ENCODE results near the gene KRTAP12-2. TPM values are rescaled to one million over a fixed set of nuclear protein-coding genes. Genes with fewer than 3 reads are reported as not detected.

Gene KRTAP12-2
- total and polyA plus RNA-seq, 10 donors: not detected

DNA sequence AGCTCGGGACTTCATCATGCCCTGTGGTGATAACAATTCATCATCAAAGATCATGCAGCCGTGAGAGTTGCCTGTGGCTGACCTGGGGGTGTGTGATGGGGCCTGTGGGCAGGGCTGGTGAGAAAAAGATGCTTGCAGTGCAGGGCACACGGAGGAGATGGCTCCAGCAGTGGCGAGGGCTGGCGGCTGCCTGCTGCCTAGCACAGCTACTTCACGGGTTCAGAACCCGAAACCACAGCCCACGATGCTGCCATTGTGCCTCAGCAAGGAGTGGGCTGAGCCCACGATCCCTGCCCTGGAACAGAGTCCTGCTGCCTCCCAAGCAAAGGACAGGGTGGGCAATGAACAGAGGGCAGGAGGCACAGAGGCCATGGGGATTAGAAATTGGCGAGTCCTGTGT lies 40.5 kb downstream of the KRTAP12-2 start:
- peaks cover 0 to 31% (median 0%) of the 10 kb centered on the region in 7 donors for H3K27me3 ChIP-seq (replicated peaks in 1 of 7)
- intact Hi-C loops (cut with DNase I; ENCODE audit: low total_unique reads): no loop called here
- TF ChIP-seq, protein P1, sequence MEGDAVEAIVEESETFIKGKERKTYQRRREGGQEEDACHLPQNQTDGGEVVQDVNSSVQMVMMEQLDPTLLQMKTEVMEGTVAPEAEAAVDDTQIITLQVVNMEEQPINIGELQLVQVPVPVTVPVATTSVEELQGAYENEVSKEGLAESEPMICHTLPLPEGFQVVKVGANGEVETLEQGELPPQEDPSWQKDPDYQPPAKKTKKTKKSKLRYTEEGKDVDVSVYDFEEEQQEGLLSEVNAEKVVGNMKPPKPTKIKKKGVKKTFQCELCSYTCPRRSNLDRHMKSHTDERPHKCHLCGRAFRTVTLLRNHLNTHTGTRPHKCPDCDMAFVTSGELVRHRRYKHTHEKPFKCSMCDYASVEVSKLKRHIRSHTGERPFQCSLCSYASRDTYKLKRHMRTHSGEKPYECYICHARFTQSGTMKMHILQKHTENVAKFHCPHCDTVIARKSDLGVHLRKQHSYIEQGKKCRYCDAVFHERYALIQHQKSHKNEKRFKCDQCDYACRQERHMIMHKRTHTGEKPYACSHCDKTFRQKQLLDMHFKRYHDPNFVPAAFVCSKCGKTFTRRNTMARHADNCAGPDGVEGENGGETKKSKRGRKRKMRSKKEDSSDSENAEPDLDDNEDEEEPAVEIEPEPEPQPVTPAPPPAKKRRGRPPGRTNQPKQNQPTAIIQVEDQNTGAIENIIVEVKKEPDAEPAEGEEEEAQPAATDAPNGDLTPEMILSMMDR (IDR thresholded peaks at IDR 0.05 in 8 of 11, conservative IDR thresholded peaks at IDR 0.05 in 3 of 11): no peak
- peak in 1 of 3 donors; percentile 21 for TF ChIP-seq POLR2AphosphoS5 (IDR thresholded peaks at IDR 0.05)
- H3K27ac ChIP-seq: no peak overlapping the region
- 64 to 71% (median 67%) methylated on average over 7 to 10 of the region's 10 CpGs for WGBS, 5 donors
- peaks cover 5 to 64% (median 48%) of the 10 kb centered on the region in 8 donors for H3K9me3 ChIP-seq
- no peak overlapping the region for H3K4me3 ChIP-seq
- DNase-seq: peak; percentile 73
- H3K36me3 ChIP-seq: no peaks in the 10 kb centered on the region
- H3K4me1 ChIP-seq: peaks cover 0 to 17% (median 4%) of the 10 kb centered on the region in 6 donors

DNA sequence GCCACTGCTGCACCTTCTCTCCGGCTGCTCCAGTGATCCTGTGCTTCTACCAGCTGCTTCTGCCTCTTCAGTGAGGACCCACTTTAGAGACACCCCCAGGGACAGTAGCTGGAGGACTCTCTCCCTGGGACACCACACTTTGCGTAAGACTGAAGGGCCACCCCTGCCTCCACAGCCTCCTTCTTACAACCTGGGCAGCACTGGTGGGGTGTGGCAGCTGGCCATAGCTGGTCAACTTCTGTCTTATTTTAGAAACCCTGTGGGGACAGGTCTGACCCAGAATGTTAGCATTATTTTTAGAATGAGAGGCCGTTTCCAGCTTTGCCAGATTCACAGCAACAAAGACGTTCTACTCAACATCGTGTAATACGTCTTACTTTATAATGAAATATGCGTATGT lies 41.0 kb downstream of the KRTAP12-2 start:
- WGBS, 5 donors: 87 to 93% (median 88%) methylated on average over 6 to 7 of the region's 7 CpGs

DNA sequence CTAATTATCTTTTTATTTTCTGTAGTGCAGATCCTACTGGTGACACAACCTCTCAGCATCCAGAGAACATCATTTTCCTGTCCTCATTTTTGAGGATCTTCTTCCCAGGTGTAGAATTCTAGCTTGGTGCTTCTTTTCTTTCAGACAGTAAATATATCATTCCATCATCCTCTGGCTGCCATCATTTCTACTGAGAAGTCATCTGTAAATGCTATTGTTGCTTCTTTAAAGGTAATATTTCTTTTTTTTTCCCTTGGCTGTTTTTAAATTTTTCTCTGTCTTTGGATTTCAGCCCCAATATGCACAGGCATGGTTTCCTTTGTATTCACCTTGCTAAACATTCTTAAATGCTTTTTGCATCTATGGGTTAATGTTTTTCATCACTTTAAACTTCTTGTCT lies 43.2 kb downstream of the KRTAP12-2 start:
- Histone ChIP-seq H3K9me3 (peaks cover 5 to 63% (median 48%) of the 10 kb centered on the region in 8 donors), H3K36me3 (no peaks in the 10 kb centered on the region)
- intact Hi-C loops (cut with DNase I; ENCODE audit: low total_unique reads): no loop called here

More for the DNA sequence above, 41.0 kb downstream of the KRTAP12-2 start:
- Histone ChIP-seq H3K4me3 (no peak overlapping the region), H3K27me3 (replicated peaks in 1 of 7) (peaks cover 0 to 31% (median 0%) of the 10 kb centered on the region in 7 donors), H3K36me3 (no peaks in the 10 kb centered on the region), H3K9me3 (peaks cover 5 to 64% (median 44%) of the 10 kb centered on the region in 8 donors), H3K4me1 (peaks cover 0 to 17% (median 4%) of the 10 kb centered on the region in 6 donors), H3K27ac (no peak overlapping the region)
- DNase-seq: no peak
- no peak for TF ChIP-seq POLR2A (IDR thresholded peaks at IDR 0.05)
- TF ChIP-seq, protein P1 (IDR thresholded peaks at IDR 0.05 in 8 of 11, conservative IDR thresholded peaks at IDR 0.05 in 3 of 11): no peak
- TF ChIP-seq POLR2AphosphoS5 (IDR thresholded peaks at IDR 0.05): no peak
- intact Hi-C loops (cut with DNase I; ENCODE audit: low total_unique reads): no loop called here

DNA sequence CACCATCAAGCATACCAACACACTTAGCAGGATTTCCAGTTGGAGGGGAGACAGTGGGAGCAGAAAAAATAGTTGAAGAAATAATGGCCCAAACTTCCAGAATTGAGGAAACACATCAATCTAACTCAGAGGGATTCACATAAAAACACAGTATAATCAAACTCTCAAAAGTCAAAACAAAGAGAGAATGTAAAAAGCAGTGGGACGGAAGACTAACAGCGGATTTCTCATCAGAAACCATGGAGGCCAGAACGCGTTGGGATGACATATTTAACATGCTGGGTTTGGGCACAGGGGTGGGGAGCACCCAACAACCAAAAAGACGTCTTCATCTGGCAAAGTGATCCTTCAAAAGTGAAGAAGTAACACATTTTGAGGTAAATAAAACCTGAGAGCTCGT lies 46.8 kb downstream of the KRTAP12-2 start:
- Histone ChIP-seq H3K27me3 (replicated peaks in 1 of 7) (peaks cover 0 to 15% (median 0%) of the 10 kb centered on the region in 7 donors), H3K4me3 (no peak overlapping the region), H3K36me3 (no peaks in the 10 kb centered on the region), H3K27ac (peak overlapping the region in 6 of 8 donors; percentile 48 to 84 (median 72)), H3K9me3 (peaks cover 5 to 54% (median 44%) of the 10 kb centered on the region in 8 donors), H3K4me1 (peaks cover 0 to 18% (median 5%) of the 10 kb centered on the region in 6 donors)
- DNase-seq: no peak
- intact Hi-C loops (cut with DNase I; ENCODE audit: low total_unique reads): no loop called here
- WGBS, 5 donors: 87 to 94% (median 91%) methylated on average over 6 of the region's 6 CpGs
- TF ChIP-seq, protein P1 (IDR thresholded peaks at IDR 0.05 in 8 of 11, conservative IDR thresholded peaks at IDR 0.05 in 3 of 11): no peak
- TF ChIP-seq POLR2A (IDR thresholded peaks at IDR 0.05) (no peak), POLR2AphosphoS5 (IDR thresholded peaks at IDR 0.05) (no peak)

More for the DNA sequence above, 43.2 kb downstream of the KRTAP12-2 start:
- Histone ChIP-seq H3K4me1 (peaks cover 0 to 26% (median 7%) of the 10 kb centered on the region in 6 donors), H3K27ac (no peak overlapping the region), H3K27me3 (replicated peaks in 1 of 7) (peaks cover 0 to 25% (median 0%) of the 10 kb centered on the region in 7 donors), H3K4me3 (no peak overlapping the region)
- DNase-seq: no peak
- TF ChIP-seq POLR2A (IDR thresholded peaks at IDR 0.05) (no peak), POLR2AphosphoS5 (IDR thresholded peaks at IDR 0.05) (no peak)
